HEK293 (cell line): ENCODE results near the gene OGDHL.

ENCODE experiments used
- CTCF ChIA-PET: fragments of 350-600 bp; formaldehyde crosslinking; extraction: SDS; loops from one replicate; lab custom pipeline; 2021; ENCODE audit warnings: antibody characterized with exemption; lab: Yijun Ruan, JAX
- POLR2A ChIA-PET: fragments of 300-600 bp; formaldehyde crosslinking; extraction: SDS; loops from one replicate; lab custom pipeline; 2020; ENCODE audit warnings: antibody characterized with exemption, inconsistent platforms; lab: Yijun Ruan, JAX
- H3K27ac ChIP-seq: fragments of 200-500 bp; sonication (Bioruptor generic); 2 replicates; pipeline ENCODE4 v1.5.1; 2014; ENCODE audit warnings: low read depth, low read length, control low read depth, inconsistent platforms; ENCODE audit errors: extremely low read depth
- H3K36me3 ChIP-seq, 2 experiments: fragments of 200-500 bp in 1 of 2; sonication (Bioruptor generic) in 1 of 2; 1 replicate in 1 of 2; 2 replicates in 1 of 2; pipeline ENCODE4 v1.5.1; 2014 to 2017; ENCODE audit warnings: inconsistent platforms in 2 of 2, low read length in 2 of 2; ENCODE audit not compliant: control insufficient read depth in 2 of 2, insufficient read depth in 1 of 2
- H3K4me1 ChIP-seq: fragments of 200-500 bp; sonication (Bioruptor generic); 2 replicates; pipeline ENCODE4 v1.5.1; 2014; ENCODE audit warnings: mild to moderate bottlenecking, low read length, inconsistent platforms; ENCODE audit not compliant: control insufficient read depth, insufficient read depth
- H3K4me3 ChIP-seq: 2 replicates; pipeline ENCODE4 v1.5.1; 2011; ENCODE audit warnings: low read depth, mild to moderate bottlenecking, control low read depth, low read length, moderate library complexity
- H3K9me3 ChIP-seq: fragments of 200-500 bp; sonication (Bioruptor generic); 2 replicates; pipeline ENCODE4 v1.5.1; 2014; ENCODE audit warnings: low read depth, low read length, inconsistent platforms; ENCODE audit not compliant: control insufficient read depth, insufficient read depth
- IKZF3 ChIP-seq: fragments of 450-650 bp; IDR thresholded peaks from 2 replicates; pipeline ENCODE4 v1.5.0; 2018; ENCODE audit warnings: missing biosample characterization, mild to moderate bottlenecking, missing genetic modification characterization, moderate library complexity
- INSM2 ChIP-seq: fragments of 450-650 bp; formaldehyde crosslinking; IDR thresholded peaks from 2 replicates; pipeline ENCODE4 v1.5.1; 2016; ENCODE audit warnings: missing biosample characterization, missing genetic modification characterization
- KLF9 ChIP-seq: fragments of 450-650 bp; formaldehyde crosslinking; IDR thresholded peaks from 2 replicates; pipeline ENCODE4 v1.5.1; 2016; ENCODE audit warnings: missing biosample characterization, missing genetic modification characterization, low read depth
- SALL2 ChIP-seq: fragments of 450-650 bp; formaldehyde crosslinking; IDR thresholded peaks from 2 replicates; pipeline ENCODE4 v1.5.0; 2017; ENCODE audit warnings: missing biosample characterization, mild to moderate bottlenecking, missing genetic modification characterization, borderline replicate concordance
- TSHZ1 ChIP-seq: fragments of 450-650 bp; formaldehyde crosslinking; IDR thresholded peaks from 2 replicates; pipeline ENCODE4 v1.5.1; 2016; ENCODE audit warnings: missing biosample characterization, missing genetic modification characterization, borderline replicate concordance
- ZFP41 ChIP-seq: fragments of 450-650 bp; formaldehyde crosslinking; IDR thresholded peaks from 2 replicates; pipeline ENCODE4 v1.5.1; 2016; ENCODE audit warnings: missing biosample characterization, missing genetic modification characterization, borderline replicate concordance
- ZNF10 ChIP-seq: fragments of 450-650 bp; formaldehyde crosslinking; IDR thresholded peaks from 2 replicates; pipeline ENCODE4 v1.5.1; 2017; ENCODE audit warnings: missing biosample characterization, missing genetic modification characterization
- ZNF148 ChIP-seq: fragments of 450-650 bp; formaldehyde crosslinking; IDR thresholded peaks from 2 replicates; pipeline ENCODE4 v1.5.0; 2017; ENCODE audit warnings: missing biosample characterization, missing genetic modification characterization, borderline replicate concordance
- ZNF16 ChIP-seq: fragments of 450-650 bp; formaldehyde crosslinking; IDR thresholded peaks from 2 replicates; pipeline ENCODE4 v1.5.1; 2016; ENCODE audit warnings: low read depth, missing biosample characterization, missing genetic modification characterization
- ZNF26 ChIP-seq: fragments of 450-650 bp; formaldehyde crosslinking; IDR thresholded peaks from 2 replicates; pipeline ENCODE4 v1.5.1; 2016; ENCODE audit warnings: missing biosample characterization, missing genetic modification characterization
- ZNF266 ChIP-seq: fragments of 450-650 bp; formaldehyde crosslinking; IDR thresholded peaks from 2 replicates; pipeline ENCODE4 v1.5.1; 2016; ENCODE audit warnings: missing biosample characterization, missing genetic modification characterization, low read depth
- ZNF280C ChIP-seq: fragments of 450-650 bp; formaldehyde crosslinking; IDR thresholded peaks from 2 replicates; pipeline ENCODE4 v1.5.1; 2016; ENCODE audit warnings: missing biosample characterization, missing genetic modification characterization
- ZNF302 ChIP-seq: fragments of 450-650 bp; formaldehyde crosslinking; IDR thresholded peaks from 2 replicates; pipeline ENCODE4 v1.5.1; 2016; ENCODE audit warnings: missing biosample characterization, missing genetic modification characterization, low read depth
- ZNF311 ChIP-seq: fragments of 450-650 bp; formaldehyde crosslinking; IDR thresholded peaks from 2 replicates; pipeline ENCODE4 v1.5.1; 2017; ENCODE audit warnings: missing biosample characterization, missing genetic modification characterization, borderline replicate concordance
- ZNF335 ChIP-seq: fragments of 450-650 bp; formaldehyde crosslinking; conservative IDR thresholded peaks from 2 replicates; pipeline ENCODE4 v1.5.1; 2016; ENCODE audit warnings: missing biosample characterization, missing genetic modification characterization
- ZNF473 ChIP-seq: fragments of 450-650 bp; formaldehyde crosslinking; IDR thresholded peaks from 2 replicates; pipeline ENCODE4 v1.5.1; 2017; ENCODE audit warnings: missing biosample characterization, missing genetic modification characterization
- ZNF48 ChIP-seq: fragments of 450-650 bp; formaldehyde crosslinking; IDR thresholded peaks from 2 replicates; pipeline ENCODE4 v1.5.1; 2016; ENCODE audit warnings: missing biosample characterization, missing genetic modification characterization
- ZNF549 ChIP-seq: fragments of 450-650 bp; IDR thresholded peaks from 2 replicates; pipeline ENCODE4 v1.5.1; 2018; ENCODE audit warnings: missing biosample characterization, missing genetic modification characterization, mild to moderate bottlenecking, inconsistent platforms, moderate library complexity
- ZNF610 ChIP-seq: fragments of 450-650 bp; formaldehyde crosslinking; IDR thresholded peaks from 2 replicates; pipeline ENCODE4 v1.5.1; 2016; ENCODE audit warnings: missing biosample characterization, missing genetic modification characterization, borderline replicate concordance
- ZNF639 ChIP-seq: fragments of 450-650 bp; formaldehyde crosslinking; IDR thresholded peaks from 2 replicates; pipeline ENCODE4 v1.5.1; 2016; ENCODE audit warnings: missing biosample characterization, missing genetic modification characterization
- ZNF658 ChIP-seq: fragments of 450-650 bp; formaldehyde crosslinking; IDR thresholded peaks from 2 replicates; pipeline ENCODE4; 2016; ENCODE audit warnings: missing biosample characterization, missing genetic modification characterization
- ZNF704 ChIP-seq: fragments of 450-650 bp; formaldehyde crosslinking; IDR thresholded peaks from 2 replicates; pipeline ENCODE4 v1.5.1; 2016; ENCODE audit warnings: missing biosample characterization, missing genetic modification characterization
- ZNF776 ChIP-seq: fragments of 450-650 bp; formaldehyde crosslinking; IDR thresholded peaks from 2 replicates; pipeline ENCODE4 v1.5.0; 2017; ENCODE audit warnings: missing biosample characterization, missing genetic modification characterization, borderline replicate concordance

The OGDHL gene

GRCh38 chr10:49694466-49694865 lies 67.7 kb downstream of the OGDHL start (continued):
- no peak for TF ChIP-seq TSHZ1 (tag by site-specific recombination)
- no peak for TF ChIP-seq ZNF10 (tag by site-specific recombination)
- no peak for TF ChIP-seq ZNF48 (tag by site-specific recombination)
- no peak for TF ChIP-seq ZNF335 (tag by site-specific recombination)
- no peak for TF ChIP-seq ZNF16 (tag by site-specific recombination)
- TF ChIP-seq ZNF148 (tag by site-specific recombination), result no peak
- no peak for TF ChIP-seq ZNF302
- no peak for TF ChIP-seq ZNF639 (tag by site-specific recombination)

- Histone ChIP-seq H3K36me3 (no peaks in the 10 kb centered on the region), H3K27ac (no peak overlapping the region), H3K4me3 (no peak overlapping the region), H3K9me3 (no peaks in the 10 kb centered on the region), H3K4me1 (no peaks in the 10 kb centered on the region)
- ChIA-PET POLR2A (no interaction called here), CTCF (no interaction called here)
- TF ChIP-seq IKZF3 (tag by site-specific recombination) (no peak), ZNF311 (tag by site-specific recombination) (no peak), ZNF658 (no peak), ZNF776 (tag by site-specific recombination) (no peak), ZNF704 (tag by site-specific recombination) (no peak), KLF9 (no peak), ZNF473 (tag by site-specific recombination) (no peak), ZNF26 (tag by site-specific recombination) (no peak), ZNF549 (tag by site-specific recombination) (no peak), ZNF610 (tag by site-specific recombination) (no peak), INSM2 (tag by site-specific recombination) (no peak), ZNF266 (no peak), ZNF280C (tag by site-specific recombination) (no peak), SALL2 (tag by site-specific recombination) (no peak), ZFP41 (tag by site-specific recombination) (no peak)
Observed at GRCh38 chr10:49691588-49691987, 70.5 kb downstream of the OGDHL start.
